ENCODE measurements around the gene ADAMTSL1. TPM values are rescaled to one million over a fixed set of nuclear protein-coding genes. Genes with fewer than 3 reads are reported as not detected.

The ADAMTSL1 gene
- total RNA-seq, 1 experiment from 2014 or later, result 1.2 TPM

DNA sequence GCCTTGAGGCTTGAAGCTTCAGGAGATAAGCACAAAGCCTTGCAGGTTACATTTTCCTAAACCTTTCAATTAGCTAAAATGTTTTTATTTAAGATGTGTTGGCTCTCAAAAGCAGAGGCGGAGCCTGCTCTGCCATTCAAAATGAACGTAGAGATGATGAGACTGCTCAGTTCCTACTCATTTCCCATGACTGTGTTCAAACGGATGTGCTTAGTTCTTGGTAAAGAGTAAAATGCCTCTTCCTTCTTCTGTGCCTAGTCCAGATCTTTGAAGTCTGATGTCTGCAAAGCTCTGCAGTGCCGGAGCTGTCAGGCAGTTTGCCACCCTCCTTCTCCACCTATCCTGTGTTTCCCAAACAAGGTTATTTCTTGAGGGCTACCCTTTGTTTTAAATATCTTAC is 46.3 kb upstream of the ADAMTSL1 start:
- Mint-ChIP-seq H3K4me3 (no peak overlapping the region), H3K36me3 (ENCODE audit: insufficient read depth in 1 of 3, low read depth in 3 of 3) (no peaks in the 10 kb centered on the region), H3K27me3 (ENCODE audit: low read depth) (no peaks in the 10 kb centered on the region), H3K4me1 (no peaks in the 10 kb centered on the region), H3K27ac (no peak overlapping the region), H3K9me3 (no peaks in the 10 kb centered on the region)
- H3K27ac ChIP-seq (ENCODE audit: insufficient read length, low read depth, low read length), result no peak overlapping the region
- H3K9ac ChIP-seq (ENCODE audit: extremely low read depth, insufficient read length, low read length), result no peak overlapping the region
- no peak overlapping the region for H4K91ac ChIP-seq (ENCODE audit: insufficient read length, low read depth, low read length)
- DNase-seq, result no peak
- no peaks in the 10 kb centered on the region for H3K23me2 ChIP-seq (ENCODE audit: insufficient read length, low read depth, low read length, poor library complexity, severe bottlenecking)
- H3K4me2 ChIP-seq (ENCODE audit: insufficient read depth, insufficient read length, low read length), result no peak overlapping the region
- no peaks in the 10 kb centered on the region for H3K79me2 ChIP-seq (ENCODE audit: insufficient read depth, low read length)
- no peak overlapping the region for H2AFZ ChIP-seq (ENCODE audit: low read length)
- H2BK12ac ChIP-seq (ENCODE audit: insufficient read length, low read depth, low read length), result no peak overlapping the region
- H3K56ac ChIP-seq (ENCODE audit: insufficient read length, low read depth, low read length), result no peak overlapping the region
- H3K23ac ChIP-seq (ENCODE audit: insufficient read length, low read depth, low read length), result no peak overlapping the region
- H2AK5ac ChIP-seq (ENCODE audit: insufficient read length, low read length), result no peak overlapping the region
- no peak overlapping the region for H2BK120ac ChIP-seq (ENCODE audit: low read depth, low read length, poor library complexity, severe bottlenecking)
- H4K5ac ChIP-seq (ENCODE audit: insufficient read length, low read depth, low read length), result no peak overlapping the region
- no peak overlapping the region for H3T11ph ChIP-seq (ENCODE audit: low read length)
- H2BK20ac ChIP-seq (ENCODE audit: low read depth, low read length, poor library complexity, severe bottlenecking), result no peak overlapping the region
- no peaks in the 10 kb centered on the region for H3K27me3 ChIP-seq (ENCODE audit: insufficient read depth, low read length)
- H3K14ac ChIP-seq (ENCODE audit: insufficient read depth, low read length), result no peak overlapping the region
- TF ChIP-seq, protein P1, sequence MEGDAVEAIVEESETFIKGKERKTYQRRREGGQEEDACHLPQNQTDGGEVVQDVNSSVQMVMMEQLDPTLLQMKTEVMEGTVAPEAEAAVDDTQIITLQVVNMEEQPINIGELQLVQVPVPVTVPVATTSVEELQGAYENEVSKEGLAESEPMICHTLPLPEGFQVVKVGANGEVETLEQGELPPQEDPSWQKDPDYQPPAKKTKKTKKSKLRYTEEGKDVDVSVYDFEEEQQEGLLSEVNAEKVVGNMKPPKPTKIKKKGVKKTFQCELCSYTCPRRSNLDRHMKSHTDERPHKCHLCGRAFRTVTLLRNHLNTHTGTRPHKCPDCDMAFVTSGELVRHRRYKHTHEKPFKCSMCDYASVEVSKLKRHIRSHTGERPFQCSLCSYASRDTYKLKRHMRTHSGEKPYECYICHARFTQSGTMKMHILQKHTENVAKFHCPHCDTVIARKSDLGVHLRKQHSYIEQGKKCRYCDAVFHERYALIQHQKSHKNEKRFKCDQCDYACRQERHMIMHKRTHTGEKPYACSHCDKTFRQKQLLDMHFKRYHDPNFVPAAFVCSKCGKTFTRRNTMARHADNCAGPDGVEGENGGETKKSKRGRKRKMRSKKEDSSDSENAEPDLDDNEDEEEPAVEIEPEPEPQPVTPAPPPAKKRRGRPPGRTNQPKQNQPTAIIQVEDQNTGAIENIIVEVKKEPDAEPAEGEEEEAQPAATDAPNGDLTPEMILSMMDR (conservative IDR thresholded peaks at IDR 0.05), result no peak
- no peaks in the 10 kb centered on the region for H4K20me1 ChIP-seq (ENCODE audit: control insufficient read depth, insufficient read depth, insufficient read length)
- H4K8ac ChIP-seq (replicated peaks; ENCODE audit: insufficient read length, low read depth, low read length), result no peak overlapping the region
- H3K4ac ChIP-seq (ENCODE audit: low read depth, low read length), result no peak overlapping the region
- no peaks in the 10 kb centered on the region for H3K9me3 ChIP-seq (ENCODE audit: control insufficient read depth, low read depth, low read length)
- no peak overlapping the region for H2BK15ac ChIP-seq (ENCODE audit: low read depth, low read length)
- no peak overlapping the region for H2BK5ac ChIP-seq (ENCODE audit: insufficient read length, low read length)
- no peak overlapping the region for H3K18ac ChIP-seq (ENCODE audit: insufficient read length, low read depth, low read length)
- H3K4me1 ChIP-seq (ENCODE audit: insufficient read depth, low read length), result no peaks in the 10 kb centered on the region
- no CpG with 5 or more reads among the region's 4 CpGs for WGBS (ENCODE audit: extremely low coverage, insufficient read length, low lambda C conversion rate)
- no peaks in the 10 kb centered on the region for H3K79me1 ChIP-seq (ENCODE audit: insufficient read depth, low read depth, low read length, poor library complexity, severe bottlenecking)

Data from H9 (cell line).